ENCODE measurements around the gene ZNF169.
"Not testable (repeated sequence)": the region's sequence is repeated elsewhere in the genome, so short reads cannot be mapped to it uniquely, and the experiment has no call there.

The ZNF169 gene

GRCh38 chr9:94259077-94259862, at the start of gene ZNF169:
Gene ZNF169, plus strand, starts transcription at chr9:94259298. Its CDS starts 19,515 bp downstream, at chr9:94278813.
- peak; percentile 92 for DNase-seq (ENCODE audit: low read depth, low spot score)

- no peak for DNase-seq (ENCODE audit: low read depth, low spot score)
Measured at GRCh38 chr9:94210616-94211603, 48.2 kb upstream of the ZNF169 start.

- DNase-seq (ENCODE audit: low read depth, low spot score) = no peak
Measured at GRCh38 chr9:94212091-94212490, 47.0 kb upstream of the ZNF169 start.

- DNase-seq (ENCODE audit: low read depth, low spot score) = no peak
Measured at GRCh38 chr9:94212531-94212930, 46.6 kb upstream of the ZNF169 start.

GRCh38 chr9:94213511-94214124, 45.5 kb upstream of the ZNF169 start:
- DNase-seq (ENCODE audit: low read depth, low spot score) = peak; percentile 81

- DNase-seq (ENCODE audit: low read depth, low spot score) = no peak
Measured at GRCh38 chr9:94222870-94223269, 36.2 kb upstream of the ZNF169 start.

- DNase-seq (ENCODE audit: low read depth, low spot score) = not testable (repeated sequence)
Measured at GRCh38 chr9:94225413-94225812, 33.7 kb upstream of the ZNF169 start.

GRCh38 chr9:94228616-94229015, 30.5 kb upstream of the ZNF169 start:
- no peak for DNase-seq (ENCODE audit: low read depth, low spot score)

- no peak for DNase-seq (ENCODE audit: low read depth, low spot score)
Measured at GRCh38 chr9:94232428-94232827, 26.7 kb upstream of the ZNF169 start.

- DNase-seq (ENCODE audit: low read depth, low spot score) = not testable (repeated sequence)
Measured at GRCh38 chr9:94241098-94241497, 18.0 kb upstream of the ZNF169 start.

- DNase-seq (ENCODE audit: low read depth, low spot score) = no peak
Measured at GRCh38 chr9:94245651-94246050, 13.4 kb upstream of the ZNF169 start.

GRCh38 chr9:94250456-94250855, 8.6 kb upstream of the ZNF169 start:
- peak; percentile 7 for DNase-seq (ENCODE audit: low read depth, low spot score)

- DNase-seq (ENCODE audit: low read depth, low spot score) = no peak
Measured at GRCh38 chr9:94256007-94256406, 3.1 kb upstream of the ZNF169 start.

- DNase-seq (ENCODE audit: low read depth, low spot score) = not testable (repeated sequence)
Measured at GRCh38 chr9:94265626-94266402, 6.7 kb downstream of the ZNF169 start.

GRCh38 chr9:94269264-94269663, 10.2 kb downstream of the ZNF169 start:
- DNase-seq (ENCODE audit: low read depth, low spot score) = no peak

GRCh38 chr9:94270009-94270408, 10.9 kb downstream of the ZNF169 start:
- DNase-seq (ENCODE audit: low read depth, low spot score) = no peak

GRCh38 chr9:94277029-94277428, 17.9 kb downstream of the ZNF169 start:
- not testable (repeated sequence) for DNase-seq (ENCODE audit: low read depth, low spot score)

GRCh38 chr9:94277885-94278536, 18.9 kb downstream of the ZNF169 start:
- no peak for DNase-seq (ENCODE audit: low read depth, low spot score)

GRCh38 chr9:94280409-94280989, 21.4 kb downstream of the ZNF169 start:
- DNase-seq (ENCODE audit: low read depth, low spot score) = no peak

- DNase-seq (ENCODE audit: low read depth, low spot score) = no peak
Measured at GRCh38 chr9:94281101-94281500, 22.0 kb downstream of the ZNF169 start.

Measured in ELF-1 (cell line).